GM18508 (cell line): Measurements from ENCODE around the gene PALS2.
A peak's percentile ranks its signal among the peaks of the same experiment; 100 is the strongest.

Experiments used
- ATAC-seq: cut with Tn5 transposase; IDR thresholded peaks from one replicate; pipeline ENCODE4 v1.9.1; 2021; ENCODE audit warnings: moderate number of reproducible peaks; ENCODE audit not compliant: insufficient read depth, unreplicated experiment

Gene PALS2

GRCh38 chr7:24572997-24573553, at the start of gene PALS2:
Gene PALS2, plus strand, starts transcription at chr7:24573452. Its CDS starts 50,216 bp downstream, at chr7:24623668.
- ATAC-seq = no peak

GRCh38 chr7:24531255-24531654, 42.0 kb upstream of the PALS2 start:
- no peak for ATAC-seq

- ATAC-seq = no peak
These were observed 36.6 kb upstream of the PALS2 start for GRCh38 chr7:24536682-24537081.

GRCh38 chr7:24540956-24541355, 32.3 kb upstream of the PALS2 start:
- no peak for ATAC-seq

- no peak for ATAC-seq
These were observed 28.0 kb upstream of the PALS2 start for GRCh38 chr7:24545215-24545614.

GRCh38 chr7:24548390-24548789, 24.9 kb upstream of the PALS2 start:
- no peak for ATAC-seq

GRCh38 chr7:24549991-24550390, 23.3 kb upstream of the PALS2 start:
- ATAC-seq = no peak

- no peak for ATAC-seq
These were observed 18.1 kb upstream of the PALS2 start for GRCh38 chr7:24555184-24555583.

GRCh38 chr7:24555719-24556118, 17.5 kb upstream of the PALS2 start:
- no peak for ATAC-seq

GRCh38 chr7:24560772-24561171, 12.5 kb upstream of the PALS2 start:
- no peak for ATAC-seq

- ATAC-seq = no peak
These were observed 7.0 kb upstream of the PALS2 start for GRCh38 chr7:24566274-24566673.

- ATAC-seq = no peak
These were observed 2.3 kb upstream of the PALS2 start for GRCh38 chr7:24570983-24571382.

GRCh38 chr7:24572016-24572392, 1.2 kb upstream of the PALS2 start:
- no peak for ATAC-seq

GRCh38 chr7:24572393-24572996, 757 bp upstream of the PALS2 start:
- no peak for ATAC-seq

- ATAC-seq = no peak
These were observed 494 bp downstream of the PALS2 start for GRCh38 chr7:24573554-24574338.

- no peak for ATAC-seq
These were observed 1.1 kb downstream of the PALS2 start for GRCh38 chr7:24574386-24574785.

GRCh38 chr7:24574950-24575349, 1.7 kb downstream of the PALS2 start:
- ATAC-seq = no peak

GRCh38 chr7:24576171-24577025, 3.1 kb downstream of the PALS2 start:
- peak; percentile 30 for ATAC-seq

- no peak for ATAC-seq
These were observed 4.8 kb downstream of the PALS2 start for GRCh38 chr7:24578052-24578451.

- no peak for ATAC-seq
These were observed 7.2 kb downstream of the PALS2 start for GRCh38 chr7:24580283-24580946.
